Dendritic cell treated with granulocyte-macrophage colony-stimulating factor and Interleukin-4, amounts not matched to agents 40 ng/mL and 50 ng/mL, for 4 days (primary cell): ENCODE data around the gene ANAPC1.

ENCODE experiments used
- H3K27ac Mint-ChIP-seq: one replicate; pipeline ENCODE4 v1.8.0; 2022; ENCODE audit warnings: mild to moderate bottlenecking, mixed read lengths
- H3K27me3 Mint-ChIP-seq: one replicate; pipeline ENCODE4 v1.8.0; 2022; ENCODE audit warnings: mild to moderate bottlenecking, mixed read lengths
- H3K36me3 Mint-ChIP-seq: one replicate; pipeline ENCODE4 v1.8.0; 2022; ENCODE audit warnings: low read depth, mixed read lengths
- H3K4me1 Mint-ChIP-seq: one replicate; pipeline ENCODE4 v1.8.0; 2022; ENCODE audit warnings: low read depth, mixed read lengths
- H3K4me3 Mint-ChIP-seq: one replicate; pipeline ENCODE4 v1.8.0; 2022; ENCODE audit warnings: mild to moderate bottlenecking, moderate library complexity, mixed read lengths
- H3K9me3 Mint-ChIP-seq: one replicate; pipeline ENCODE4 v1.8.0; 2022; ENCODE audit warnings: mixed read lengths
- intact Hi-C: fragments of 100-400 bp; cut with micrococcal nuclease; formaldehyde crosslinking; loops from one replicate; pipeline ENCODE4 v1.15.0; 2022

Gene ANAPC1, protein sequence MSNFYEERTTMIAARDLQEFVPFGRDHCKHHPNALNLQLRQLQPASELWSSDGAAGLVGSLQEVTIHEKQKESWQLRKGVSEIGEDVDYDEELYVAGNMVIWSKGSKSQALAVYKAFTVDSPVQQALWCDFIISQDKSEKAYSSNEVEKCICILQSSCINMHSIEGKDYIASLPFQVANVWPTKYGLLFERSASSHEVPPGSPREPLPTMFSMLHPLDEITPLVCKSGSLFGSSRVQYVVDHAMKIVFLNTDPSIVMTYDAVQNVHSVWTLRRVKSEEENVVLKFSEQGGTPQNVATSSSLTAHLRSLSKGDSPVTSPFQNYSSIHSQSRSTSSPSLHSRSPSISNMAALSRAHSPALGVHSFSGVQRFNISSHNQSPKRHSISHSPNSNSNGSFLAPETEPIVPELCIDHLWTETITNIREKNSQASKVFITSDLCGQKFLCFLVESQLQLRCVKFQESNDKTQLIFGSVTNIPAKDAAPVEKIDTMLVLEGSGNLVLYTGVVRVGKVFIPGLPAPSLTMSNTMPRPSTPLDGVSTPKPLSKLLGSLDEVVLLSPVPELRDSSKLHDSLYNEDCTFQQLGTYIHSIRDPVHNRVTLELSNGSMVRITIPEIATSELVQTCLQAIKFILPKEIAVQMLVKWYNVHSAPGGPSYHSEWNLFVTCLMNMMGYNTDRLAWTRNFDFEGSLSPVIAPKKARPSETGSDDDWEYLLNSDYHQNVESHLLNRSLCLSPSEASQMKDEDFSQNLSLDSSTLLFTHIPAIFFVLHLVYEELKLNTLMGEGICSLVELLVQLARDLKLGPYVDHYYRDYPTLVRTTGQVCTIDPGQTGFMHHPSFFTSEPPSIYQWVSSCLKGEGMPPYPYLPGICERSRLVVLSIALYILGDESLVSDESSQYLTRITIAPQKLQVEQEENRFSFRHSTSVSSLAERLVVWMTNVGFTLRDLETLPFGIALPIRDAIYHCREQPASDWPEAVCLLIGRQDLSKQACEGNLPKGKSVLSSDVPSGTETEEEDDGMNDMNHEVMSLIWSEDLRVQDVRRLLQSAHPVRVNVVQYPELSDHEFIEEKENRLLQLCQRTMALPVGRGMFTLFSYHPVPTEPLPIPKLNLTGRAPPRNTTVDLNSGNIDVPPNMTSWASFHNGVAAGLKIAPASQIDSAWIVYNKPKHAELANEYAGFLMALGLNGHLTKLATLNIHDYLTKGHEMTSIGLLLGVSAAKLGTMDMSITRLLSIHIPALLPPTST (N-terminal part only)

DNA sequence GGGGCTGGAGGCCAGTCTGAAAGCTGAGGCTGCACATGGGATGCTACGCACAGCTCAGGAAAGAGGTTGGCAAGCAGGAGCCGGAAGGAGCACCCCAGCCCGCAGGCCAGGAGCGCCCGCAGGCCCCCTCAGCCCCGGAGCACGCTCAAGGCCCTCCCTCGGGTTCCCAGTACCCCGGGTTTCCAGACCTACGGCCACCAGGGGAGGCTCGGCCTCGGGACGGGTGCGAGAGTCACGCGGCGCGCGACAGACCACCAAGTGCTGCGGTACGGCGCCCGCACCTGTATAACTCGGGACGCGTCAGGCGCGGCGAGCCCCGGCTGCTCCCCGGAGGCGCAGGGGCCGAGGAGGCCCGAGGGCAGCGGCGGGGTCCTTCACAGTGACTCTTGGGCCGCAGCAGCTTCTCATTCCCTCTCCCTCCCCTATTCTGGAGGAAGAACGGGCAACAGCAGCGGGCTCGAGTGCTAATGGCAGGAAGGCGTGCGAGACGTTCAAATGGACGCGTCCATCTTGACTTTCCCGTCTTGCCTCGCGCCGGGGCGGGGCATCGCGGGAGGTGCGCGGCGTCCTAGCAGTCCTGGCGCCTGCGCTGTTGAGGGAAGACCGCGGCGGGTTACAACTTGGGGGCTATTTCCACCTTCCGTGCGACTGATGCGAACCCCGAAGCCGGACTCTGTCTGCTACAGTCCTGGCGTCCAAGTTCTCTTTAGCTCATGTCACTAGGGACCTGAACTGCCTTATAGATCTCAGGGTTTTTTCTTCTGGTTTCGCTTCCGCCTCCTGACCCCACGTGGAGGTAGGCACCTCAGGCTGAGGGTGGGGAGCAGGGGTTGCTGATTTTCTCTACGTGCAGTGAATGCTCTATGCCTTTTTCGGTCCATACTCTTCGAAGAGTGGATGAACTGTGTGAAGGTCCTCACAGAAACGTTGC, at the start of gene ANAPC1:
Gene ANAPC1 (minus strand): TSS at position 533 of the 931 bp plus-strand sequence. CDS start 3,368 bp downstream, outside the sequence.
- H3K4me3 Mint-ChIP-seq, result peak within 1 kb of the TSS; percentile 92
- no peaks in the 10 kb centered on the region for H3K27me3 Mint-ChIP-seq
- H3K9me3 Mint-ChIP-seq, result no peaks in the 10 kb centered on the region
- H3K27ac Mint-ChIP-seq, result peak within 1 kb of the TSS; percentile 89
- intact Hi-C loops, result no loop called here
- H3K36me3 Mint-ChIP-seq, result peaks cover 23% of the 10 kb centered on the region
- peaks cover 11% of the 10 kb centered on the region for H3K4me1 Mint-ChIP-seq

DNA sequence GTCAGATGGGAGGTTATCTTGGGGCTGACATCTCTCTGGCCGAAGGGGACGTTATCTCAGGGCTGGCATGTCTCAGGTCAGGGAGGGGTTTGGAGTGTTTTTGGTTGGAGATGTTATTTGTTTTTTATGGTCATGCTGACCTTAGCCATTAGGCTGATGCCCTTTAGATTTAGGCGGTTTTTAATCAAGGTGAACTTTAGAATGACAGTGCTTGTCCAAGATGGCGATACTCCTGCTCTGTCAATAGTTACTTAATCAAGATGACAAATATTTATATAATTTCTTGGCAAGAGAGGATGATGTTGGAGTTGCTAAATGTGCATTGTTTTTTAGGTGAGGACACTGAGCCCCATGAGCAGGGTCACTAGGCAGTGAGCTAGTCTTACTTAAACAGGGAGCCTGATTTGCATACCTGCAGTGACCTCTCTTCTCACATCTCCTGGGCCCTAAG, 48.9 kb upstream of the ANAPC1 start:
- intact Hi-C loops, result no loop called here
- H3K36me3 Mint-ChIP-seq, result no peaks in the 10 kb centered on the region
- no peaks in the 10 kb centered on the region for H3K9me3 Mint-ChIP-seq
- no peak overlapping the region for H3K27ac Mint-ChIP-seq
- no peaks in the 10 kb centered on the region for H3K4me1 Mint-ChIP-seq
- no peak overlapping the region for H3K4me3 Mint-ChIP-seq
- H3K27me3 Mint-ChIP-seq, result no peaks in the 10 kb centered on the region

DNA sequence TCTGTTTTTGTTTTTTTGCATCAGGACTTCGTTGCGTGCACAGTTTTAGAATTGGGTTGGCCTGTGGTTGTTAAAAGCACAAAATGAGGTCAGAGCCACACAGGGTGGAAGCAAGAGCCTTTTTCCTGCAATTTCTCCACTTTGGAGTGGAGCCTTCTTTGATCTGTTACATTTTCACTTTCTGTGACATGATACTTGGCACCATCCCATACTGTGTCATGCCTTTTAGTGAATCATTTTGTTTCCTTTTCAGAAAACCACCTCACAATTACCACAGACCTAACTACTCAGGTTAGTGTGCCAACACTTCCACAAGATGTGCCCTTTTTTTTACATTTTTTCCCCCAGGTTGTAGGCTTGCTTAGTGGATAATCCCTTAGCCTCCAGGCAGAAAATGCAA, 46.9 kb upstream of the ANAPC1 start:
- Mint-ChIP-seq H3K4me3 (no peak overlapping the region), H3K9me3 (no peaks in the 10 kb centered on the region), H3K27ac (peak overlapping the region; percentile 39), H3K36me3 (no peaks in the 10 kb centered on the region), H3K4me1 (no peaks in the 10 kb centered on the region), H3K27me3 (no peaks in the 10 kb centered on the region)
- intact Hi-C loops, result no loop called here

DNA sequence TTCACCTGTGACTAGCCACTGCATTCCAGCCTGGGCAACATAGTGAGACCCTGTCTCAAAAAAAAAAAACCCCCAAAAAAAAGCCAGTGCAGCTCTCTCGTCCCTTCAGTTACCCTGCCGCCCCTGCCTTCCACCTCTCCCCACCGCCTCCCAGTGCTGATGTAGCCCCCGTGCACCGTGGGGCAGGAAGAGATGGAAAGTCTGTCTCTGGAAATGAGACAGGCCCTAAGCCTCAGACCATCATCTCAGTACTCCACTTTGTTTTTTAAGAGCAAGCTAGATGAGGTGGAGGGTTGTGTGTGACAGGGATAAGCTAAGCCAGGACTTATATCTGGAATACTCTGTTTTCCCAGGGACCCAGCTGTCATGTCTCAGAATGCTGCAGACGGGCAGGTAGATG, 46.4 kb upstream of the ANAPC1 start:
- H3K9me3 Mint-ChIP-seq, result no peaks in the 10 kb centered on the region
- no peak overlapping the region for H3K27ac Mint-ChIP-seq
- H3K36me3 Mint-ChIP-seq, result no peaks in the 10 kb centered on the region
- no peaks in the 10 kb centered on the region for H3K4me1 Mint-ChIP-seq
- no peaks in the 10 kb centered on the region for H3K27me3 Mint-ChIP-seq
- no peak overlapping the region for H3K4me3 Mint-ChIP-seq
- intact Hi-C loops, result no loop called here

DNA sequence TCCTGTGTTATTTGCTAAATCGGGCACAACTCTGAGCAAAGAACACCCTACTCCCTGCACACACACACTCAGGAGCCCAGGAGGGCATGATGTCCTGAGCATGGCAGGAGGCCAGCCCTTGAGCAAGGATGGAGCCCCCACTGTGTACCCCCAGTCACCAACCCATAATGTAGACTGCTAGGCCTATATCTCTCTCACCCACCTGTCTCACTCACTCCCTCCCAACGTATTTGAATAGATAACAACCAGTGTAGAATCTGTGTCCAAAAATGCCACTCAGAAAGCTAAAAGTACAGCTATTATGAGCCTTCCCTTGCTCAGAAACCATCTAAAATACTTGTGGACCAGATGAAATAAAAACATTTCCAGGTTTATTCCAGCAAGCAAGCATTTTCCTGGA, 43.7 kb upstream of the ANAPC1 start:
- Mint-ChIP-seq H3K9me3 (no peaks in the 10 kb centered on the region), H3K4me1 (peaks cover 8% of the 10 kb centered on the region), H3K36me3 (no peaks in the 10 kb centered on the region)

DNA sequence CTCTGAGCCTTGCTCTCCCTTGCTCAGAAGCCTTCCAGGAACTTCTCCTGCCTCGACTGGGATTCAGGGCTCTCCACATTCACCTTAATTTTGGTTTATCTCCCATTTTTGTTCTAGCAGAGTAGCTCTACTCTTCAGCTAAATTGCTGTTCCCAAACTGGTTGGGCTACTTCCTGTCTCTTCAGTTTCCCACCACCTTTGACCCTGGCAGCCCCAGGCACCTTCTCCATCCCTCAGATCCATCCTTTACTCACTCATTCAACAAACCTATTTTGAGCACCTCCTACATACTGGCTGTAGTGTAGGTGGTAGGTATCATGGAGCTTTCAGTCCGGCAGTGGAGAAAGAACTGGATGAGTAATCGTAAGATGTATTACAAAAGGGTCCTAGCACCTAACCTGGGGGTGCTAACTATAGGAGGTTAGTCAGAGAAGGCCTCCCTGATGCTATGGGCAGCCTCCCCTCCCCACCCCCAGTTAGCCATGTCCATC, 40.7 kb upstream of the ANAPC1 start:
- Mint-ChIP-seq H3K4me3 (no peak overlapping the region), H3K4me1 (peaks cover 16% of the 10 kb centered on the region), H3K36me3 (no peaks in the 10 kb centered on the region), H3K9me3 (no peaks in the 10 kb centered on the region), H3K27me3 (peaks cover 2% of the 10 kb centered on the region), H3K27ac (no peak overlapping the region)
- intact Hi-C loops, result no loop called here

More for the DNA sequence above, 43.7 kb upstream of the ANAPC1 start:
- H3K27me3 Mint-ChIP-seq, result peaks cover 2% of the 10 kb centered on the region
- no peak overlapping the region for H3K4me3 Mint-ChIP-seq
- H3K27ac Mint-ChIP-seq, result no peak overlapping the region
- intact Hi-C loops, result no loop called here

DNA sequence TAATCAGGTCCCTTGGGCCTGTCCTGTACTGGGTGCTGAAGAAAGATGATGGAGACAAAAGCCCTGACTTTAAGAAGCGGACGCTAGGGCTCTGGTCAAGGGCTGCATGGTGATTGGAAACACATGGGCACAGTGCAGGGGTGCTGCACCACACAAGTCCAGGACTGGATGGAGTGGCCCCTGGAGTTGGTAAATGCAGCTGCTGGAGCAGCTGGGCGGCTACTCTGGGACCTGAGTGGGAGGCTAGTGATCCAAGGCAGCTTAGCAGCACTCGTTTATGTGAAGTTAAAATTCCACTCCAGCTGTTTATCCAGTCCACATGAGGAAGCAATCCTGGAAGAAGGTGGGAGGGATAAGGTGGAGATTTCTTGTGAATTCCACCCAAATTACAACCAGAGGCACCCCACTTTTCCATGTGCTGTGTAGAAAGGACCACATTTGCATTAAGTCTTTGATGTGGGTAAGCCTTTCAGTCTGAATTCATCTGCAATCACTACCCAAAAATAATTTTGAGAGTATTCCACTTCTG, 39.3 kb upstream of the ANAPC1 start:
- intact Hi-C loops, result no loop called here
- H3K27ac Mint-ChIP-seq, result no peak overlapping the region
- peaks cover 2% of the 10 kb centered on the region for H3K27me3 Mint-ChIP-seq
- no peaks in the 10 kb centered on the region for H3K9me3 Mint-ChIP-seq
- H3K36me3 Mint-ChIP-seq, result no peaks in the 10 kb centered on the region
- no peak overlapping the region for H3K4me3 Mint-ChIP-seq
- peaks cover 25% of the 10 kb centered on the region for H3K4me1 Mint-ChIP-seq

DNA sequence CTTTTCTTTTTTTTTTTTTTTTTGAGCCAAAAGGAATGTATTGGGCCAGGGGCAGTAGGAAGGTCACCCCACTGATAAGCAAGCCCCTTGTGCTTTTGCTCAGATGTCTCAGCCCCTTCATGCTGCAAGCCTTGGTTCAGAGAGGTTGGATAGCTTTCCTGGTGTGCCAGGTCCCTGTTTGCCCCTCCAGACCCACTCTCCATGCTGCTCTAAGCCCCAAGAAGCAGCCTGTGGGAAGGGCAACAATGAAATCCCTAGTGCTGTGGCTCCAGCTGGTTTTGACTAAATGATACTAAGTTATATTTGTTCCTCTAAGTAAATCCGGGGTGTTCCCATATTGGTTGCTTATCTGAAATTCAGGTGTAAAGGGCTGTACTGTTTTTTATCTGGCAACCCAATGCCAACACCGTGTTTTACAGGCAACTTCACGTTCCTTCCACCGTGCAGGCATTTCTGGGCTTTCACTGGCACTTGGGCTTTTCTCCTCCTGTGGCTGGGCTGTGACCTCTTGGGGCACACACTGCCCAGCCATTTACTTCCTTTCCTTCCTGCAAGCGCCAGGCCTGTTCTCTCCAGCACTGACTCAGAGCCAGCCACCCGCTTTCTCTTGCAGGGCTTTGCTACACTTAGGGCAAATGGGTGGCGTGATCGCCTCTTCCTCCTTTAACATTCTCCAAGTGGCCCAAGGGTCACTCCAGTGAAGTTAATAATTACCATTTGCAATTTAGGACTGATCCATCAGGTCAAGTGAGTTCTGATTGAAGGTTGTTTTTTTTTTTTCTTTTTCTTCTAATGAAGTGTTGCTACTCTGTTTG, 36.0 kb upstream of the ANAPC1 start:
- Mint-ChIP-seq H3K4me1 (peaks cover 36% of the 10 kb centered on the region), H3K9me3 (no peaks in the 10 kb centered on the region), H3K27ac (peak overlapping the region; percentile 34), H3K27me3 (peaks cover 2% of the 10 kb centered on the region), H3K36me3 (no peaks in the 10 kb centered on the region), H3K4me3 (no peak overlapping the region)
- intact Hi-C loops, result no loop called here

DNA sequence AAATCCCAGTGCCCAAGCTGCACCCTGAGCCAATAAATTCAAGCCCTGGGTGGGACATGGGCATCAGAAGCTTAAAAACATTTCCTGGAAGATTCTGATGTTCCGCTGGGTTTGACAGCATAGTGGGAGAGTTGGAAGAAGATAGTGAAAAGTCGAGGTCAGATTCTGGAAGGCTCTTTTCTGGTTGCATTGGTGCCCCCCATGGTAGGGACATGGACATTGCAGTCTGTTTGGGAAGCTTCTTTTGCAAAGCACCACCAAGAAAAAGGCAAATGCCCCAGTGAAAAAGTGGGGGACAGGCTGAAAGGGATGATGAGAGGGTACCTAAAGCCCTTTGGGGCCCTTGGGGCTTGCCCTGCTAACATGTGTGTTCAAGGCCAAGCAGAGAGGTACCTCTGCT, 35.4 kb upstream of the ANAPC1 start:
- no peaks in the 10 kb centered on the region for H3K36me3 Mint-ChIP-seq
- H3K4me3 Mint-ChIP-seq, result no peak overlapping the region
- H3K9me3 Mint-ChIP-seq, result no peaks in the 10 kb centered on the region
- H3K4me1 Mint-ChIP-seq, result peaks cover 31% of the 10 kb centered on the region
- H3K27ac Mint-ChIP-seq, result no peak overlapping the region
- intact Hi-C loops, result no loop called here
- H3K27me3 Mint-ChIP-seq, result peaks cover 2% of the 10 kb centered on the region

DNA sequence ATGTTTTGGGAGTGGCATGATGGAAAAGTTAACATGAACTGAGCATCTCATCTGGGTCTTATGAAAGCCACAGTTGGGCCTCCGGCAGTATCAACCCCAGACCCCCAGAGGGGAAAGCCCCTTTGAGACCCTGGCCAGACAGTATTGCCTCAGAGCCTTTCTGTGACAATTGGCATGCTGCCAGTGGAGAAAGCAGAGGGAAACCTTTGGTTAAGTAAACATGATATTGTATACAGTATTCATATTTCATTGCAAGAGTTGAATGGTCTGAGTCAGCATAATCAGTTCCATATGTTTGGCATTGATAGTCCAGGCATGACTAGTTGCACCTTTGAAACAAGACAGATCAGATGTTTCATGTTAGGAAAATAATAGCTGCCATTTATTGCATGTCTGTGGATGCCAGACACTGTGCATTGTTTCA, 34.4 kb upstream of the ANAPC1 start:
- intact Hi-C loops, result no loop called here
- no peaks in the 10 kb centered on the region for H3K36me3 Mint-ChIP-seq

DNA sequence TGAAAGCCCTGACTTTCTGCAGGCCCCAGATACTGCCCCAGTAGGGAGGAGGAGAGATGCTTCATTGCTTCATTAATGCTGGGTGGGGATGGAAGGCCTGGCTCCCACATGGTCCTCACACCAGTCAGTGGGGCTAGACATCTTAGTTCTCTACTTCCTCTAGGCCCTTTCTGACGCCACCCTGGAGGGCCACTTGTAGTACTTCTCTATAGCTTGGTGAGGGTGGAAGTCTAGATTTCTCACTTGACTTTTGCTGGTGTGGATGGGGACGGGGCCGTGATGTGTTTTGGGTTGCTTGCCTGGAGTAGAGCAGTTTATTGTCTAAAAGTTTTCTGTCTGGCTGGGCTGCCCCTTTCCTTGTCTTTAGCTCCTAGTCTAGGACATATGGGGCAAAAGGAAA, 33.1 kb upstream of the ANAPC1 start:
- Mint-ChIP-seq H3K4me3 (no peak overlapping the region), H3K36me3 (no peaks in the 10 kb centered on the region), H3K9me3 (no peaks in the 10 kb centered on the region), H3K27ac (no peak overlapping the region), H3K27me3 (no peaks in the 10 kb centered on the region), H3K4me1 (peaks cover 28% of the 10 kb centered on the region)
- intact Hi-C loops, result no loop called here

More for the DNA sequence above, 34.4 kb upstream of the ANAPC1 start:
- Mint-ChIP-seq H3K27me3 (no peaks in the 10 kb centered on the region), H3K4me3 (no peak overlapping the region), H3K27ac (no peak overlapping the region), H3K4me1 (peaks cover 28% of the 10 kb centered on the region), H3K9me3 (no peaks in the 10 kb centered on the region)

DNA sequence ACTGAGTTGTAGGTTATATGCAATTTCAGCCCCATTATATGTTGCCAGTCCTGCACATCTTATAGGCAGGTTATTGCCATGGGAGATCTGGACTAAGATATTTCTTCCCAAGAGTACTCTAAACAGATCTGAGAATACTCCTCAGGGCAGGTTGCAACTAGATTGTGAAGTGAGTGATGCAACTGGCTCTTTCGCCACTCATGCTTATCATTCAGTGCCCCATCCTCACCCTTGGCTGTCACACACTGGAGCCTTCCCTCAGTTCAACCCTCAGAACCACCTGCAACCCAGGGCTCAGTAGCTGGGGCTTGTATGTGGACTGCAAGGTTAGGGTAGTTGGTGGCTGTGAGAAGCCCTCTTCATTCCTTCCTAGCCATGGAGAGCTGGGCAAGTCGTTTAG, 28.6 kb upstream of the ANAPC1 start:
- H3K9me3 Mint-ChIP-seq, result no peaks in the 10 kb centered on the region
- intact Hi-C loops, result no loop called here
- H3K36me3 Mint-ChIP-seq, result no peaks in the 10 kb centered on the region

More for the DNA sequence above, 28.6 kb upstream of the ANAPC1 start:
- Mint-ChIP-seq H3K27ac (no peak overlapping the region), H3K4me3 (no peak overlapping the region), H3K27me3 (no peaks in the 10 kb centered on the region), H3K4me1 (peaks cover 28% of the 10 kb centered on the region)
